SJCRH30 (cell line): ENCODE measurements around the gene KNDC1. TPM values are rescaled to one million over a fixed set of nuclear protein-coding genes. Genes with fewer than 3 reads are reported as not detected.
"Not testable (repeated sequence)": the region's sequence is repeated elsewhere in the genome, so short reads cannot be mapped to it uniquely, and the experiment has no call there.

Experiments
- DNase-seq, 2 experiments: peaks; one replicate each; pipeline ENCODE4 v3.0.0-alpha.2; 2015 to 2020
- H3K27ac ChIP-seq: fragments of 250-450 bp; sonication (Bioruptor Pico); 2 replicates; pipeline ENCODE4 v1.5.1; 2020; ENCODE audit warnings: mild to moderate bottlenecking, moderate library complexity
- H3K27me3 ChIP-seq: fragments of 250-450 bp; sonication (Bioruptor Pico); 2 replicates; pipeline ENCODE4 v1.5.1; 2020; ENCODE audit warnings: mild to moderate bottlenecking, moderate library complexity
- H3K36me3 ChIP-seq: fragments of 250-450 bp; sonication (Bioruptor Pico); 2 replicates; pipeline ENCODE4 v1.5.1; 2020; ENCODE audit warnings: mild to moderate bottlenecking, moderate library complexity
- H3K4me1 ChIP-seq: fragments of 250-450 bp; sonication (Bioruptor Pico); 2 replicates; pipeline ENCODE4 v1.5.1; 2020; ENCODE audit warnings: mild to moderate bottlenecking, moderate library complexity
- H3K4me3 ChIP-seq: fragments of 250-450 bp; sonication (Bioruptor Pico); 2 replicates; pipeline ENCODE4 v1.5.1; 2020; ENCODE audit warnings: mild to moderate bottlenecking, moderate library complexity
- H3K9me3 ChIP-seq: fragments of 250-450 bp; sonication (Bioruptor Pico); replicated peaks from 2 replicates; pipeline ENCODE4 v1.5.1; 2020; ENCODE audit warnings: mild to moderate bottlenecking, moderate library complexity
- total RNA-seq: library from RNA; depleted of rRNA; stranded (reverse); fragments of >200 nt; shearing (Covaris generic); gene quantifications from 2 replicates; pipeline ENCODE4 v1.2.3, GENCODE V29; 2014

KNDC1 gene
- total RNA-seq, 1 experiment from 2014 or later, result 1.1 TPM

- no peaks in the 10 kb centered on the region for H3K27me3 ChIP-seq
Measured at GRCh38 chr10:133264461-133264860, 104.4 kb downstream of the KNDC1 start.

GRCh38 chr10:133265052-133265451 lies 105.0 kb downstream of the KNDC1 start:
- H3K27ac ChIP-seq, H3K9me3 ChIP-seq, H3K4me3 ChIP-seq, DNase-seq, H3K4me1 ChIP-seq, H3K36me3 ChIP-seq, H3K27me3 ChIP-seq: not testable (repeated sequence)

More at GRCh38 chr10:133264461-133264860, 104.4 kb downstream of the KNDC1 start:
- no peak overlapping the region for H3K4me3 ChIP-seq
- H3K27ac ChIP-seq, result no peak overlapping the region
- no peak for DNase-seq
- no peaks in the 10 kb centered on the region for H3K36me3 ChIP-seq
- peaks cover 6% of the 10 kb centered on the region for H3K4me1 ChIP-seq
- no peaks in the 10 kb centered on the region for H3K9me3 ChIP-seq

- H3K4me3 ChIP-seq, result no peak overlapping the region
- H3K4me1 ChIP-seq, result no peaks in the 10 kb centered on the region
- H3K9me3 ChIP-seq, result no peaks in the 10 kb centered on the region
- no peaks in the 10 kb centered on the region for H3K27me3 ChIP-seq
- DNase-seq, result no peak
- no peak overlapping the region for H3K27ac ChIP-seq
- no peaks in the 10 kb centered on the region for H3K36me3 ChIP-seq
Measured at GRCh38 chr10:133266056-133266795, 106.2 kb downstream of the KNDC1 start.

- Histone ChIP-seq H3K27me3 (no peaks in the 10 kb centered on the region), H3K27ac (no peak overlapping the region), H3K4me3 (no peak overlapping the region), H3K4me1 (no peaks in the 10 kb centered on the region), H3K9me3 (no peaks in the 10 kb centered on the region), H3K36me3 (no peaks in the 10 kb centered on the region)
- DNase-seq, result no peak
Measured at GRCh38 chr10:133267293-133267692, 107.3 kb downstream of the KNDC1 start.

- no peaks in the 10 kb centered on the region for H3K27me3 ChIP-seq
- H3K36me3 ChIP-seq, result no peaks in the 10 kb centered on the region
- no peak overlapping the region for H3K27ac ChIP-seq
- H3K4me1 ChIP-seq, result no peaks in the 10 kb centered on the region
- DNase-seq, result no peak
- no peak overlapping the region for H3K4me3 ChIP-seq
- H3K9me3 ChIP-seq, result no peaks in the 10 kb centered on the region
Measured at GRCh38 chr10:133267829-133268228, 107.8 kb downstream of the KNDC1 start.

- Histone ChIP-seq H3K27ac (no peak overlapping the region), H3K9me3 (no peaks in the 10 kb centered on the region)
Measured at GRCh38 chr10:133268532-133268931, 108.5 kb downstream of the KNDC1 start.

GRCh38 chr10:133269367-133269766 lies 109.3 kb downstream of the KNDC1 start:
- Histone ChIP-seq H3K27me3 (no peaks in the 10 kb centered on the region), H3K4me3 (no peak overlapping the region), H3K4me1 (no peaks in the 10 kb centered on the region), H3K9me3 (no peaks in the 10 kb centered on the region), H3K27ac (no peak overlapping the region), H3K36me3 (no peaks in the 10 kb centered on the region)
- no peak for DNase-seq

More at GRCh38 chr10:133268532-133268931, 108.5 kb downstream of the KNDC1 start:
- DNase-seq, result no peak
- no peaks in the 10 kb centered on the region for H3K36me3 ChIP-seq
- H3K27me3 ChIP-seq, result no peaks in the 10 kb centered on the region
- H3K4me1 ChIP-seq, result no peaks in the 10 kb centered on the region
- H3K4me3 ChIP-seq, result no peak overlapping the region

GRCh38 chr10:133270204-133270603 lies 110.2 kb downstream of the KNDC1 start:
- no peaks in the 10 kb centered on the region for H3K27me3 ChIP-seq
- H3K27ac ChIP-seq, result no peak overlapping the region
- H3K9me3 ChIP-seq, result no peaks in the 10 kb centered on the region
- DNase-seq, result no peak
- no peaks in the 10 kb centered on the region for H3K36me3 ChIP-seq
- H3K4me1 ChIP-seq, result no peaks in the 10 kb centered on the region
- H3K4me3 ChIP-seq, result no peak overlapping the region

GRCh38 chr10:133270773-133271297 lies 110.8 kb downstream of the KNDC1 start:
- no peak overlapping the region for H3K4me3 ChIP-seq
- no peaks in the 10 kb centered on the region for H3K27me3 ChIP-seq
- no peaks in the 10 kb centered on the region for H3K4me1 ChIP-seq
- no peaks in the 10 kb centered on the region for H3K9me3 ChIP-seq
- DNase-seq, result no peak
- H3K27ac ChIP-seq, result no peak overlapping the region
- H3K36me3 ChIP-seq, result no peaks in the 10 kb centered on the region

GRCh38 chr10:133271521-133272300 lies 111.7 kb downstream of the KNDC1 start:
- Histone ChIP-seq H3K36me3 (no peaks in the 10 kb centered on the region), H3K4me3 (no peak overlapping the region), H3K9me3 (no peaks in the 10 kb centered on the region), H3K27me3 (no peaks in the 10 kb centered on the region), H3K27ac (no peak overlapping the region), H3K4me1 (no peaks in the 10 kb centered on the region)
- DNase-seq, result no peak

GRCh38 chr10:133272301-133272963 lies 112.4 kb downstream of the KNDC1 start:
- H3K36me3 ChIP-seq, result no peaks in the 10 kb centered on the region
- H3K27ac ChIP-seq, result no peak overlapping the region
- no peaks in the 10 kb centered on the region for H3K4me1 ChIP-seq
- DNase-seq, result no peak
- H3K9me3 ChIP-seq, result no peaks in the 10 kb centered on the region
- H3K4me3 ChIP-seq, result no peak overlapping the region
- H3K27me3 ChIP-seq, result no peaks in the 10 kb centered on the region

- H3K27me3 ChIP-seq, result no peaks in the 10 kb centered on the region
- no peaks in the 10 kb centered on the region for H3K4me1 ChIP-seq
Measured at GRCh38 chr10:133272964-133273420, 113.0 kb downstream of the KNDC1 start.

GRCh38 chr10:133273534-133274143 lies 113.6 kb downstream of the KNDC1 start:
- Histone ChIP-seq H3K4me3 (no peak overlapping the region), H3K36me3 (no peaks in the 10 kb centered on the region), H3K27ac (no peak overlapping the region), H3K4me1 (no peaks in the 10 kb centered on the region), H3K9me3 (no peaks in the 10 kb centered on the region), H3K27me3 (no peaks in the 10 kb centered on the region)
- no peak for DNase-seq

More at GRCh38 chr10:133272964-133273420, 113.0 kb downstream of the KNDC1 start:
- no peak for DNase-seq
- no peaks in the 10 kb centered on the region for H3K36me3 ChIP-seq
- no peak overlapping the region for H3K27ac ChIP-seq
- no peak overlapping the region for H3K4me3 ChIP-seq
- H3K9me3 ChIP-seq, result no peaks in the 10 kb centered on the region
